GM18870 (cell line): ENCODE results near the gene CCIN.
A peak's percentile ranks its signal among the peaks of the same experiment; 100 is the strongest.
"Not testable (repeated sequence)": the region's sequence is repeated elsewhere in the genome, so short reads cannot be mapped to it uniquely, and the experiment has no call there.

Experiments used
- ATAC-seq: cut with Tn5 transposase; IDR thresholded peaks from one replicate; pipeline ENCODE4 v1.9.1; 2021; ENCODE audit warnings: moderate library complexity; ENCODE audit not compliant: unreplicated experiment

The CCIN gene

DNA sequence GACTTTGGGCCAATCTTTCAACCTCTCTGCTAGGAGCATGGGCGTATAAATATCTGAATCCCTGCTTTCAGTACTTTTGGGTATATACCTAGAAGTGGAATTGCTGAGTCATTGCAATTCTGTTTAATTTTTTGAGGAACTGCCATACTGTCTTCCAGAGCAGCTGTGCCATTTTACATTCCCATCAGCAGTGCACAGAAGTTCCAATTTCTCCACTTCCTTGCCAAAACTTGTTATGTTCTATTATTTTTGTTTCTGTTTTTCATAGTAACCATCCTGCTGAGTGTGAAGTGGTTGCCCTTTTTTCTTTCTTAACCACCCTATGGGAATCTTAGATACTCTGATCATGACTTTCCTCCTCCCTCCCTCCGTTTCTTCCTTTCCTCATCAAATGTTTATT lies 11.1 kb upstream of the CCIN start:
- no peak for ATAC-seq

DNA sequence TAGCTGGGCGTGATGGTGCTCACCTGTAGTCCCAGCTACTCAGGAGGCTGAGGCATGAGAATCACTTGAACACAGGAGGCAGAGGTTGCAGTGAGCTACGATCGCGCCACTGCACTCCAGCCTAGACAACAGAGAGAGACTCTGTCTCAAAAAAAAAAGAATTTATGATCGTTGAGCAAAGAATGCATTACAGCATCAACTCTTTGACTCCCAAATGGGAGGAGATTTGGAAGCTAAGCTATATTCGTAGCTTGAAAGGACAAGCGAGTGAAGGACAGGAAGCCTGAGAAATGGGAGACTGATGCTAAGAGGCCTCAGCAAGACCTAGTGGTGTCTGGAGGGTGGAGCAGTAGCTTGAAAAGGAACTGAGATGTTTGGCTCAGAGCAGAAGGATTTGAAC lies 10.3 kb upstream of the CCIN start:
- no peak for ATAC-seq

DNA sequence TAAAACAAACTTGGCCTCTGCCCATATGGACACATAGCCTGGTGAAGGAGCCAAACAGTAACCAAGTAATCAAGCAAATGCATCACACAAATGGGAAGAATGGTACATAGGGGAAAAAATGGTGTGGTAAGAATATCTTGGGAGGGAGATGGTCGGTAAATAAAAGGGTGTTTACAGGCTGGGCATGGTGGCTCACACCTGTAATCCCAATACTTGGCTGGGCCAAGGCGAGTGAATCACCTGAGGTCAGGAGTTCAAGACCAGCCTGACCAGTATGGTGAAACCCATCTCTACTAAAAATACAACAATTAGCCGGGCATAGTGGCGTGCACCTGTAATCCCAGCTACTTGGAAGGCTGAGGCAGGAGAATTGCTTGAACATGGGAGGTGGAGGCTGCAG lies 9.7 kb upstream of the CCIN start:
- ATAC-seq, result not testable (repeated sequence)

DNA sequence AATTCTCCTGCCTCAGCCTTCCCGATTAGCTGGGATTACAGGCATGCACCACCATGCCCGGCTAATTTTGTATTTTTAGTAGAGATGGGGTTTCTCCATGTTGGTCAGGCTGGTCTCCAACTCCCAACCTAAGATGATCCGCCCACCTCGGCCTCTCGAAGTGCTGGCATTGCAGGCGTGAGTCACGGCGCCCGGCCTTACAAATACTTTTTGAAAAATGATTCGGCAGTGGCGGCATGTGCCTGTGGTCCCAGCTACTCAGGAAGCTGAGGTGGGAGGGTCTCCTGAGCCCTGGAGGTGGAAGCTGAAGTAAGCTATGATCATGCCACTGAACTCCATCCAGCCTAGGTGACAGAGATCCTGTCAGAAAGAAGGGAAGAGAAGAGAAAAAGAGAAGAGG lies 9.1 kb upstream of the CCIN start:
- ATAC-seq, result not testable (repeated sequence)

DNA sequence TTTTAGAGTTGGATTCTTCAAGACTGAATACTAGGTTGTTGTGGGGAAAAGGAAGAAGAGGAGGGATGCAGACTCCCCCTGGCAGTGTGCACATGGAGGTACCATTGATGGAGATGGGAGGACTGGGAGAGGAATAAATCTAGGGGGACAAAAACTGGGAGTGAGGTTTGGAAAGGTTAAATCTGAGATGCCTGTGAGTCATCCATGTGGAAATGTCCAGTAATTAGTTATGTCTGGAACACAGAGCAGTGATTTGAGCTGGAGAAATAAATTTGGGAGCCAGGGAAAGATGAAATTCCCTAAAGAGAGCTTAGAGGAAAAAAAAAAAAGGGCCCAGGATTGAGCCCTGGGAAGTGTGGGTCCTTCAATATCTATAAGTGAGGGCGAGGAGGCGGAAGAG lies 8.0 kb upstream of the CCIN start:
- no peak for ATAC-seq

DNA sequence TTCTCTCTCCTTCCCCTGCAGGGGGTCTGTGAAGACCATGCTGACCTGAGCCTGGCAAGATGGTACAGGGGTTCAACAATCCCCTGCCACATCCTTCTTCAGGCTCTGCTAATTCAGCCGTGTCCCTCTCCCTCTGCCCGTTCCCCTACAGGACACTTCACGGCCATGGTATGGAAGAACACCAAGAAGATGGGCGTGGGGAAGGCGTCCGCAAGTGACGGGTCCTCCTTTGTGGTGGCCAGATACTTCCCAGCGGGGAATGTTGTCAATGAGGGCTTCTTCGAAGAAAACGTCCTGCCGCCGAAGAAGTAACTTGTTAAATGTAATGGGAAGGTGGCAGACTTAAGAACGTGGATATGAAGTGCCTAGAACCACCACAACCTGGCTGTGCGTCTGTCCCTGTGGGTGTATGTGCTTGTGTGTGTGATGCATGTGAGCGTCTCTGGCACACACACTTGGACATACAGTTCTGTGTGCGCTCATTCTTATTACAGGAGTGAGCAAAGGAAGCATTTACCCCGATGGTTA lies 6.9 kb upstream of the CCIN start:
- ATAC-seq, result no peak

DNA sequence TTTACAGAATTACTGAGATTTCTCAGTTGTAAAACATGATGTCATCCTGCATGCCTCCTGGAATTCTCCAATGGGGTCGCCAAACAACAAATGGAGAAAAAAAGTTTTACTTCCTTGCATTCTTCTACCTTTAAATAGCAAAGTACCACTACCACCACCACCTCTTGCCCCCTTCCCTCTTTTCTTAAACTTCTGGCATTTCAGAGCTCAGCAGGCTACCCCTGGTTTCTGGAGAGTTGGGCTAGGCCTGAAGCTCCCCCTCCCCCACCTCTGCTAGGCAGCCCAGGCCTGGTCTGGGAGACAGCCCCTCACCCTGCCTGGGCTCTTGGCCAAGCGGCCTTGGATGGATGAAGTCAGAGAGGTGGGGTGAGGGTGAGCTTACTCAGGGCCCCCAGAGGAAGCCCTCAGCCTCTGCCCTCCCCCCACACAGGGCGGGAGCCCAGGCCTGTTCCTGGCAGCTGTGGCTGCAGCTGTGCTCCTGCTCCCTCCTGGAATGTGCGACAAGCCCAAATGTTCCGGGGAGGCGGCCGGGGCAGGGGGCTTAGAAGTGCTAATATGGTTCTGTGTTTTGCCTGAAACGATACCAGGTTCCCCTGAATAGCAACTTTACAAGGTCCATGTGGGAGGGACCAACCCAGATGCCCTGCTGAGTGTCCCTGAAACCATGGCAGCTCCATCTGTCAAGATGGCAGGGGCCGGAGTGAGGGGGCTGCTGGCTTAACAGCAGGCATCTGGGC lies 6.0 kb upstream of the CCIN start:
- ATAC-seq, result no peak

DNA sequence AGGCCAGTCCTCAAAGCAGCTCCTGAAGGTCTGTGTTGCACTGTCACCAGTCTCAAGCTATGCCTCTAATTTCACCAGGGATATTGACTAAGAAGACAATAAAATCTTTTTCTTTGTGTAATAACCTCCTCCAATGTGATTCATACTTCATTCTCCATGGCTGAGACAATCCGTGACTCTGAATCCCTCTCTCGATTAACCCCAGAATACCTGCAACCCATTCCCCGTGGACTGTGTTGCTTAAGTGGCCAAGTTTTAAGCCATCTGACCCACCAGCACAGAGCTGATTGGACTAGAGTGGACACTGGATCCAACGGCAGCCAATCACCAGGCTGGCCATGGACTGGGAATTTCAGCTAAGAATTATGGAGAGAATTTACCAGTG lies 5.4 kb upstream of the CCIN start:
- no peak for ATAC-seq

DNA sequence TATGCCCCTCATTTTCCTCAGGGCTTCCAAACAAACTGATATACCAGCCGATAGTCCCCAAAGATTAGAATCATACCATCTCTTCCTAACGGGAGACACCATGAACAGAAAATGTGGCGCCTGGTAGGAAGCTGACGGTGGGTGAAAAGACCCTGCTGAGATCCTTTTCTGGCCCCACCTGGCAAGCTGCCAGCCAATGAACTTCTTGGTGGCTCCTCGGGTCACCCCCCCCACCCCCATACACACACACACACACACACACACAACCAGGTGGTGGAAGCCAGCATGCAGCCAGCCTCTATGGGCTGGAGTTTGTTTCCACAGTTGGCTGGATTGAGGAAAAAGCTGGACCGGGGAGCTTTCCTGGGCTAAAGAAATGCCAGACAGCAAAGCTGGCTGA lies 4.8 kb upstream of the CCIN start:
- ATAC-seq, result no peak

DNA sequence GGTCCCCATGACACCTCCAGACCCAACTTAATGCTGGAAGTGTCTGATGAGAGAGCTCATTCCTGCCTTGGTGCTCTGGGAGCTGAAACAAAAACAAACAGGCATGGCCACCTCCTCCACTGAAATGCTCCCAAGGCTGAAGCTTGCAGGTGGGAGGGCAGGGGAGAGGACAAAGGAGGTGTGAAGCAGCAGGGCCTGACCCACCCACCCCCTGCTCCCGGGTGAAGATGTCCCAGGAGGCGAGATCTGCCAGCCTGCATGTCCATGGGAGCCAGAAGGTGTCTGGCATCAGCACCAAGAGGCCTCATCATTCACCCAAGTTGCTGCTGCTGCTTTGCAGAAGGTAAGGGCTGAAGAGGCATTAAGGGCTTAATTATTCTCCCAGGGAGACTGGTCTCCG lies 4.2 kb upstream of the CCIN start:
- ATAC-seq, result no peak

DNA sequence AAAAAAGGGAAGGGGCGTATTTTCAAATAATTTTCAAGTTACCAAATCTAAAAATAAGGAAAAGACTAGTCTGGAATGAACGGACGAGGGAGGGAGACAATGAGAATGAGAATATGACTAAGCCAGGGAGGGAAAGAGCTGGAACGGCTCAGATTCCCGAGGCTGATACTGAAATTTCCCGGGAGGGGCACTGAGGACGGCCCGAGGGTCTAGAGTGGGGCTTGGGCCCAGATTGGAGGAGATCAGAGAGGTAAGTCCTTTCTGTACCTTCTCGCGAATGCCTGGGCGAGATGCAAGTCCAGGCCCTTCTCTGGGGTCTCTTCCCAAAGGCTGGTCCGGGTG lies 3.4 kb upstream of the CCIN start:
- no peak for ATAC-seq

DNA sequence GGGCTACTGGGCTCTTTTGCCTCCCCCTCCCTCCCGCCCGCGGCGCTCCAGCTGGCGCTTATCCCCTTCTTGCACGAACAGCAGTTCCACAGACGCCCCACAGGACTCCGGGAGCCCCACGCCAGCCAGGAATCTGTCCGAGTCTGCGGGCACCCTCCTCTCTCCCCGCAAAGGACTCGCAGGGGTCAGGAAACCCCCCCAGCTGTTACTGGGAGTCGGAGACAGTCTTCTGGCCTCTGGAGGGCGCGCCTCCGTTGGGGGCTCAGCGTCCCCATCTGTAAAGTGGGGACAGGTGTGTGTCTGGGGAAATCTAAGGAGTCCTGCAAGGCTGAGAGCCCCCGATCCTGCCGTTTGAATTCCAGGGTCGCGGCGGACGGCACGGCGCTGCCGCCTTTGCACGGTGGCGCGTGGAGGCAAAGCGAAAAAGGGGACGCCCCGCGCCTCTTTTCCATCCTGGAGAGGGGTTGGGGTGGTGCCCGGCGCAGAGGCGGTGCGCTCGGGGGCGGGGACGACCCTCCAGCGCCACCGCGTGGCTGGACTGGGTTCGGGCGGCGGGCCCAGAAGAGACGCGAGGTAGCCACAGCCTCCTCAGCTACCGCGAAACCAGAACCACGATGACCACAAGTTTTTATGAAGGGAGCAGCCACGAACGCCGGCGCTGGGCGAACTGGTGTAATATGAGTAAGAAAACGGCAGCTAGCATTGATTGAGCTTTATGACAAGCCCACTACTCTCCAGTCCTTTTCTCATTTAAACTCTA lies 2.8 kb upstream of the CCIN start:
- ATAC-seq, result peak; percentile 50

DNA sequence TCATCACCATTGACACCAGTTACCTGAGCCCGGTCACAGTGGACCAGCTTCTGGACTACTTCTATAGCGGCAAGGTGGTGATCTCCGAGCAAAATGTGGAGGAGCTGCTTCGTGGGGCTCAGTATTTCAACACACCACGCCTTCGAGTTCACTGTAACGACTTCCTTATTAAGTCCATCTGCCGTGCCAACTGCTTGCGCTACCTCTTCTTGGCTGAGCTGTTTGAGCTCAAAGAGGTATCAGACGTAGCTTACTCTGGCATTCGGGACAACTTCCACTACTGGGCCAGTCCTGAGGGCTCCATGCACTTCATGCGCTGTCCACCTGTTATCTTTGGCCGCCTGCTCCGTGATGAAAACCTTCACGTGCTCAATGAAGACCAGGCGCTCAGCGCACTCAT lies 520 bp downstream of the CCIN start:
- no peak for ATAC-seq

DNA sequence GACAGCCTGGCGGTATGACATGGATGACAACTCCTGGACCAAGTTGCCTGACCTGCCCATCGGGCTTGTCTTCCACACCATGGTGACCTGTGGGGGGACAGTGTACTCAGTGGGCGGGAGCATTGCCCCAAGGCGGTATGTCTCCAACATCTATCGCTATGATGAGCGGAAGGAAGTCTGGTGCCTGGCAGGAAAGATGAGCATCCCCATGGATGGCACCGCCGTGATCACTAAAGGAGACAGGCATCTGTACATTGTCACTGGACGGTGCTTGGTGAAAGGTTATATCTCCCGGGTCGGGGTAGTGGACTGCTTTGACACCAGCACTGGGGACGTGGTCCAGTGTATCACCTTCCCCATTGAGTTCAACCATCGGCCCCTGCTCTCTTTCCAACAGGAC lies 1.3 kb downstream of the CCIN start:
- ATAC-seq, result no peak

DNA sequence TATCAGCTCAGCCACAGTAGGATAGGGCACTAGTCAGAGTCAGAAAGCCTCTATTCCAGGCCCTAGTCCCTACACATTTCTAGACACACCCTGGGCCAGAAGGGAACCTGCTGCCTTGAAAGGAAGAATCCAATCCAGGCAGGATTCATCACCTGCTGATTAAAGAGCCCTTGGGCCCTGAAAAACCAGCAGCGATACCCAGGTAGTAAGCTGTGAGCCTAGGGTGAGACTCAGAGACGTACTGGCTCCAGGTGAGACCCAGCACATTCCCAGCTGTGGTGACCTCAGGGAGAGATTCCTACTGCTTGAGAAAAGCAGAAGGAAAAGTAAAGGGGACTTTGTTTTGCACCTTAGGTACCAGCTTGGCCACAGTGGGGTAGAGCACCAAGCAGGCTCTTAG lies 4.7 kb downstream of the CCIN start:
- ATAC-seq, result no peak

DNA sequence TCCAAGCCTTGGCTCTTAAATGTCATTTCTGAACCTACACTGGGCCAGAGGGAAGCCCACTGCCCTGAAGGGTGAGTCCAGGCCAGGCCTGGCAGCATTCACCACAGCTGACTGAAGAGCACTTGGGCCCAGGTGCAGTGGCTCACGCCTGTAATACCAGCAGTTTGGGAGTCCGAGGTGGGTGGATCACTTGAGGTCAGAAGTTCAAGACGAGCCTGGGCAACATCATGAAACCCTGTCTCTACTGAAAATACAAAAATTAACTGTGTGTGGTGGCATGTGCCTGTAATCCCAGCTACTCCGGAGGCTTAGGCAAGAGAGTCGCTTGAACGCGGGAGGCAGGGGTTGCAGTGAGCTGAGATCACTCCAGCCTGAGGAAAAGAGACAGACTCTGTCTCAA lies 5.1 kb downstream of the CCIN start:
- ATAC-seq, result no peak

DNA sequence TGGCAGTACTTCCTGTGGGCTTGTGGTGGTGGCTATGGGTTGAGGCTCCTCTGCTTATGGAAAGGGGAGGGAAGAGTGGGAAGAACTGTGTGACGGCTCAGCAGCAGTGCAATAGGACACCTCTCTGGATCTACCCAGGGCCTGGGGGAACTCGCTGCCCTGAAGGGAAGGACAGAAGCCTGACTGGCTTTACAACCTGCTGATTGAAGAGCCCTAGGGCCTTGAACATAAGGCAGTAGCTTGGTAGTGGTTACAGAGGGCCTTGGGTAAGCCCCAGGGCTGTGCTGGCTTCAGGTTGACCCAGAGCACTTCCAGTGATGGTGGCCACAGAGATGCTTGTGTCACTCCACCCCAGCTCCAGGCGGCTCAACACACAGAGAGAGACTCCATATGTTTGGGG lies 5.5 kb downstream of the CCIN start:
- ATAC-seq, result no peak

DNA sequence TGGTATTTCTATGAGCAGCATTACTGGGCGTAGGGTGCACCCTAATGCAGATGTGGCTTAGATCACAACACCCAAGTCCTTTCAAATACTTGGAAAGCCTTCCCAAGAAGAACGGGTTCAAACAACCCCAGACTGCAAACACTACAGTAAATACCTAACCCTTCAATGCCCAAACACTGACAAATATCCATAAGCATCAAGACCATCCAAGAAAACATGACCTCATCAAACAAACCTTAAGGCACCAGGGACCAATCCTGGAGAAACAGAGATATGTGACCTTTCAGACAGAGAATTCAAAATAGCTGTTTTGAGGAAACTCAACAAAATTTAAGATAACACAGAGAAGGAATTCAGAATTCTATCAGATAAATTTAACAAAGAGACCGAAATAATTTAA lies 6.0 kb downstream of the CCIN start:
- not testable (repeated sequence) for ATAC-seq

DNA sequence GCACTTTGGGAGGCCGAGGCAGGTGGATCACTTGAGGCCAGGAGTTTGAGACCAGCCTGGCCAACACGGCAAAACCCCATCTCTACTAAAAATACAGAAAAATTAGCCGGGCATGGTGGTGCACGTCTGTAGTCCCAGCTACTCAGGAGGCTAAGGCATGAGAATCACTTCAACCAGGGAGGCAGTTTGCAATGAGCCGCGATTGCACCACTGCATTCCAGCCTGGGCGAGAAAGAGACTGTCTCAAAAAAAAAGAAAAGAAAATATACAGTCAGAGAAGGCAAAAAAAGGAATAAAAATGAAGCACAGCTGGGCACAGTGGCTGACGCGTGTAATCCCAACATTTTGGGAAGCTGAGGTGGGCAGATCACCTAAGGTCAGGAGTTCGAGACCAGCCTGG lies 7.3 kb downstream of the CCIN start:
- ATAC-seq, result not testable (repeated sequence)

DNA sequence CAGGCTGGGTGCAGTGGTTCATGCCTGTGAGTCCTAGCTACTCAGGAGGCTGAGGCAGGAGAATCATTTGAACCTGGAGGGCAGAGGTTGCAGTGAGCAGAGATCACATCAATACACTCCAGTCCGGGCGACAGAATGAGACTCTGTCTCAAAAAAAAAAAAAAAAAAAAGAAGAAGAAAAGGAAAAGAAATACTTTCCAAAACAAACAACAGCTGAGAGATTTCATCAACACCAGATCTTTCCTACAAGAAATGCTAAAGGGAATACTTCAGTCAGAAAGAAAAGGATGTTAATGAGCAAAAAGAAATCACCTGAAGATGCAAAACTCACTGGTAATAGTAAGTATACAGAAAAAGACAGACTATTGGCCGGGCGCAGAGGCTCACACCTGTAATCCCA lies 8.4 kb downstream of the CCIN start:
- ATAC-seq, result no peak

DNA sequence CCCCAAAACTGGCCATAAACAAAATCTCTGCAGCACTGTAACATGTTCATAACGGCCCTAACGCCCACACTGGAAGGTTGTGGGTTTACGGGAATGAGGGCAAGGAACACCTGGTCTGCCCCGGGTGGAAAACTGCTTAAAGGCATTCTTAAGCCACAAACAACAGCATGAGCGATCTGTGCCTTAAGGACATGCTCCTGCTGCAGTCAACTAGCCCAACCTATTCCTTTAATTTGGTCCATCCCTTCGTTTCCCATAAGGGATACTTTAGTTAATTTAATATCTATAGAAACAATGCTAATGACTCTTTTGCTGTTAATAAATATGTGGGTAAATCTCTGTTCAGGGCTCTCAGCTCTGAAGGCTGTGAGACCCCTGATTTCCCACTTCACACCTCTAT lies 11.1 kb downstream of the CCIN start:
- not testable (repeated sequence) for ATAC-seq

DNA sequence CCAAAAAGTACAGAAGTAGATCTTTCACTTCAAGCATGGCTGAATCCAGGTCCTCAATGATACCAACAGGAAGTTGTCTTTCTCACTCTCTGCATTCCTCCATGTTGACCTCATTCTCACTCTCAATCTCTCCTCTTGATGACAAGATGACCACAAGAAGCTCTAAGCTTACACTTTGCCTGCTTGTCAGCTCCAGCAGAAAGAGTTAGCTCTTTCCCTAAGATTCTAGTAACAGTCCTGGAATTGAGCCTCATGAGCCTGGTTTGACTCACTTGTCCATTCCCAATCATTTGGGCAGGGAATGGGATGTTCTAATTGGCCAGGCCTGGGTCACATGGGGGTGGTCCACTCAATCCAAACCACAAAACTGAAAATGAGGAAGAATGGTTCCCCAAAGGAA lies 18.2 kb downstream of the CCIN start:
- ATAC-seq, result no peak

DNA sequence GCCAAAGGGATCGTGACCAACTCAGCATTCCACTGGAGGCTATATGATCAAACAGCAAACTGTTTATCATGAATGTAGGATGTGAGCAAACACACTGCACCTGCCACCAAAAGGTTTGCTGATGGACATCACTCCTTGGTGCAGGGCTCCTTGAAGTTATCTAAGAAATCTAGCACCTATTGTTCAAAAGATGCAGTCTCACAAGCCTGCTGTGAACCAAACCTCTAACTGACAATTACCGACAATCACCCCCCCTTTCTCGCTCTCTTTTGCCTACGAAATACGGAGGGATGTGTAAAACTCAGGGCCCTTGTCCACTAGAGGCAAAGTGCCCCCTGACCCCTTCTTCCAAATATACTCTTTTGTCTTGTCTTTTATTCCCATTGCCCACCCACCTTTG lies 19.0 kb downstream of the CCIN start:
- ATAC-seq, result no peak
